NCI-H748 (cell line): ENCODE measurements around the gene SBSN.

Experiments used
- DNase-seq: peaks from one replicate; lab custom pipeline; 2025; ENCODE audit not compliant: unreplicated experiment; lab: John Stamatoyannopoulos, UW

Gene SBSN

DNA sequence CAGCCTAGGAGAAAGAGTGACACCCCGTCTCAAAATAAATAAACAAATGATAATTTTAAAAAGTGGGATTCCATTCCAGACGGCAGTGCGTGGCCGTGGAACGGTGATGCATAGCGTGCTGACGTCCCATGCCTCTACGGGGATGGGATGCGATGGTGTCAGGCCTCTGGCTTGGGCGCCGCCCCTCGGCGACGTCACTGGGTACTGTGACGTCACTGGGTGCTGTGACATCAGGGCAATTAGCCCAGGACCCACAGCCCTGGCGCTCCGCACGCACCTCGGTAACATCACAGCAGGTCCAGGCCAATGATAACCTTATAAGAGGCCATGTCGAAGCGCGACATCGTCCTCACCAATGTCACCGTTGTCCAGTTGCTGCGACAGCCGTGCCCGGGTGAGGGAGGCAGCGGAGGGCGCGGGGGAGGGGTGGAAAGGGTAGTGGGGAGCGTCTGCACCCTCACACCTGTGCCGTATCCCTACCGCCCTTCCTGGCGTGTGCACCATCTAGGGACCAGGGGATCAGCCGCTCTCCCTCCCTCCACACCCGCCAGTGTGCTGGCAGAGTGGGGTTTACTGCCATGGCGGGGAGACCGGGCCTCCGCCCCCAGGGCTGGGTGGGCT, 5.2 kb upstream of the SBSN start, which contains the start of gene GAPDHS:
Gene GAPDHS (plus strand): TSS at position 256 of the 621 bp plus-strand sequence. CDS start 72 bp downstream, at position 328.
- no peak for DNase-seq

DNA sequence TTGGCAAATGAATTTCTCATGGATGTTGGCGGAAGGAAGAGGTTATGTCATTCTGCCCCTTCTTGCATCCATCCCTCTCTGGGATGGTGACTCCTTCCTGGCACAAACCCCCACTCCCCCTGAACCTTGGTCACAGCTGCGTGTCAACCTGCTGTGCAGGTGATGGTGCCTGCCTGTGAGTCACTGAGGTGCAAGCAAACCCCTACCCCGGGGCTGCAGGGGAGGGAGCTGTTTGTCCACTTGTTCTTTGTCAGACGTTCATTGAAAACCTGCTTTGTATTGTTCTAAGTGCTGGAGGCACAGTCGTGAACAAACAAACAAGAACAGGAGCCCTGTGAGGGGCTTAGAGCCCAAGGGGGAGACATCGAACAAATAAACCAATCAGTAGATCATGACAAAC, 3.2 kb upstream of the SBSN start:
- peak; percentile 61 for DNase-seq

DNA sequence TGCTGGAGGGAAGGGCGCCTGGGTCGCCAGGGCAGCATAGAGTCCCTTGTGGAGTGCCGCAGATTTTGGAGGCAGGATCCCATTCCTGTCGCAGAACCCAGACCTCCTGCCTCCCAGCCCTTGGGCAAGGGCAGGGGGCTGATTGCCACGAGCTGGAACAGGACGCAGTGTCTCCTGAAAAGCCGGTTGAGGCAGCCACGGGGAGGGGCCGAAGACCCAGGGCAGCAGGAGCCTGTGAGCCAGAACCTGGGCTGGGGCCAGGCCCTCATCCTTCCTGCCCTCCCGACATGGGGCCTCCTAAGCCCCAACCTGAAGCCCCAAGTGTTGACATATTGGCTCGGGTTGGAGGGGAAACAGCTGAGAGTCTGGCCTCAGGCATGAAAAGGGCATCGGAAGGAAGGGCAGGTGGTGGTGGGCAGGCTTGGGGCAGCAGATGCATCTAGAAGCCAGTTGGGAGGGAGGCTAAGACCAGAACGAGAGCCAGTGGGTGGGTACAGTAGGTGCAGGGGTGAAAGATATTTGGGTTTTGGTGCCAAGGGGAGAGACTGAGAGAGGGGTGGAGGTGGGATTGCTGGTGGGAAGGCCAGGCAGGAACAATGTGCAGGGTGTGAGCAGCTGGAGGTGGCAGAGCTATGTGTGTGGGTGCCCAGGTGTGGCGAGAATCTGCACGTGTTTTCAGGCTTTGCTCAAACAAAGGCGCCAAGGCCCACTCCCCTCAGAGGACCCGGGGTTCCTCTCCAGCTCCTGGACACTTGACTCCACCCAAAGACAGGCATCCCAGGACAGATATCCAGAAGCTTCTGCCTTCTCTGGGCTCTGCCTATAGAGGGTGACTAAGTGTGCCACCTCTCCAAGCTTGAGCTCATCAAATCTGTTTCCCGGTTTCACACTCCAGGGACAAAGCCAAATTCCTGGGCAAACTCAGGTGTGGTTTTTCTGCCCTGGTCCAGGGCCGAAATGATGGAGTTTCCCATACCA, 1.4 kb upstream of the SBSN start:
- no peak for DNase-seq

DNA sequence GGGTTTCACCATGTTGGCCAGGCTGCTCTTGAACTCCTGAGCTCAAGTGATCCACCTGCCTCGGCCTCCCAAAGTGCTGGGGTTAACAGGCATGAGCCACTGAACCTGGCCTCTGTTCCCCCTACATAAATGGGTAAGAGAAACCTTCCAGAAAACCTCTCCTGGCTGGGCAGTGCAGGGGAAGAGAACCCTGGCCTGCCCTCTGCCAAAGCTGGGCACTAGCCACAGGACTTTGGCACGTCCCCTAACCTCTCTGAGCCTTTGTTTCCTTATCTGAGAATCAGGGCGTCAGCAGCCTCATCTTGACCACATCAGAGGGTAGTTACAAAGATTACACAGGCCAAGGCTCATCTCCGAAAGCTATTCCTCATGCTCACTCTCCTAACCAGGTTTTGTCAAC, 2.2 kb downstream of the SBSN start:
- no peak for DNase-seq

DNA sequence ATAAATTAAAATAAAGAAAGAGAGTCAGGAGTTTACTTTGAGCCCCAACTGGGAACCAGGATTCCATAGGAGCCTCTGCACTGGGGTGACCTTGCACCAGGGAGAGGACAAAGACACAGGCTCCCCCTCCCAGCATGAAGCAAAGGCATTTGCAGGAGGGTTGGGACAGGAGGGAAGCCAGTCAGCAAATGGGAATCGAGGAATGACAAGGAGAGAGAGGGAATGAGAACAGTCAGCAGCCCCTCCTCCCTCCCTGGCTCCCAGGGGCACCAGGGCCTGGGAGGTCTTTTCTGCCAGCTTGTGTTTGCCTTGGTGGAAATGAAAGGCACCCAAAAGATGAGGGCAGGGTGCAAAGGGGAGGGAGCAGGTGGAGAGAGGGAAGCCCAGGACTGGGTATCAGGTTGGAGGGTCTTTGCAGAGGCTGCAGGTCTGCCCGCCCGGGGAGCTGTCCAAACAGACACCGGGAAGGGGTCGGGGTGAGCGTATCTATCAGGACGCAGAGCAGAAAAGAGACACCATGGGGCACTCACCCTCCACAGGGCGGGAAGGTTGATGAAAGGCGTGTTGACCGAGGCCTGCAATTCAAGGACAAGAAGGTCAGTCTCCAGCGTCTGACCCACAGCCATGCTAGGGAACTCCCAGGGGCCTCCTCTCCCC, 3.8 kb downstream of the SBSN start:
- no peak for DNase-seq

DNA sequence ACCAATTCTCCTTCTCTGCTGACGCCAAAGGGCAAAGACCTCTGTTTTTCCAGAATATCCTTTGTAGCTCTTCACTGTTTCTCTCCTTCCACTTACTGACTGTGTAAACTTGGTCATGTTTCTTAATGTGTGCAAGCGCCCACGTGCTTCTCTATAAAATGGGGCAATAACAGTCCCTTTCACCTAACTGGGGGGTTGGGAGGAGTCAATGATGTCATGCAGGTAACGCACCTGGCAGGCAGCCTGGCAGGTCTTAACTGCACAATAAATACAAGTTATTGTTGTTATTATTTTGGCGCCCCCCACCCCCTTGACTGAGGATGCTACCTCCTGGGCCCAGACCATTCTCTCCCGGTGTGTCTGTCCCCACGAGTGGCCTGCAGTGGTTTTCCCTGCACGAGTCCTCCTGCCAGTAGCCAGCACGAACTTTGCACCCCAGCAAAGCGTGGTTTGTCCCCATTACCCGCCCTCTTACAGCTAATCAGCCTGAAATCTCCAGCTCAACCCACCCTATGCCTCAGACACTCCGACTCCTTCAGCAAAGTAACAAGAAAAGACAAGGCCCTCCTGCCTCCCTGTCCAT, 5.3 kb downstream of the SBSN start:
- DNase-seq = no peak

DNA sequence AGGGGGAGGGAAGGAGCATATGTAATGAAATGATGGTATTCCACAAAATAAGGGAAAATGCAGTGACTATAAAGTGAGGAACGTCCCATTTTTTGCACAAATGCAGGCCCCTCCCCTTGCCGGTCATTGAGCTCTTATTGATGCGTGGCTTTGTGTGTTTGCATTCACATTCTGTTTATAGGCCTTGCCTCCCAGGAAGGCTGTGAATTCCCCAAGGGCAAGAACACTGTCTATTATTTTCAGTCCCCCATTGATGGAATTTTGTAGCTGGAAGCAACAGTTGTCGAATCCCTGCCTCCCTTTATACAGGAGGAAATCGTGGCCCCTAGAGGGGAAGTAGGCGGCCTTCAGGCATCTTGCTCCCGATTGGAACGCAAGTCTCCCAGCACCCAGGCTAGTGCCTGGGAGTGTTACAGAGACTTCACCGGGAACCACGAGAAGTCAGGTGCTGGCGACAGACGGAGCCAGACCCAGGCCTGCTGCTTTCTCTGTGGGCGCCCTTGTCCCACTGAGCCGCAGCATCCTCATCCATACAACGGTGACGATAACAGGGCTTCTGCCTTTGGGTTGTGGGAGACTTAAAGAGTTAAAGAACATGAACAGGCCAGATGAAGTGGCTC, 6.9 kb downstream of the SBSN start:
- no peak for DNase-seq

DNA sequence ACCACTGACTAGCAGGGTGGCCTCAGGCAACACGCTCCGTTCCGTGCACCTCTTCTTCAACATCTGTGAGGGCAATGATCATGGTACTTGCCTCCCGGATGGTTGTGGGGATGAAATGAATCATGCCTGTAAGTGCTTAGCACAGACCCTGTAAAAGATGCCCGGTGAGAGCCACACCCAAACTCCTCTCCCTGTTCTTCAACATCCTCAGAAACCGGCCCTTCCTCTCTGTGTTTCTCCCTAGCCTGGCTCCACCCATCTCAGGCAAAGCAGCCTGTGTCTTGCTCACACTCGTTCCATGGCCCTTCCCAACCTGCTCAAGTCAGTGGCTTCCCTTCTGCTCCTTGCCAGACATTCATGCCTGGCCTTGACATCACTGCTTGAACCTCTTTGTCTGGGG, 8.8 kb downstream of the SBSN start:
- no peak for DNase-seq

DNA sequence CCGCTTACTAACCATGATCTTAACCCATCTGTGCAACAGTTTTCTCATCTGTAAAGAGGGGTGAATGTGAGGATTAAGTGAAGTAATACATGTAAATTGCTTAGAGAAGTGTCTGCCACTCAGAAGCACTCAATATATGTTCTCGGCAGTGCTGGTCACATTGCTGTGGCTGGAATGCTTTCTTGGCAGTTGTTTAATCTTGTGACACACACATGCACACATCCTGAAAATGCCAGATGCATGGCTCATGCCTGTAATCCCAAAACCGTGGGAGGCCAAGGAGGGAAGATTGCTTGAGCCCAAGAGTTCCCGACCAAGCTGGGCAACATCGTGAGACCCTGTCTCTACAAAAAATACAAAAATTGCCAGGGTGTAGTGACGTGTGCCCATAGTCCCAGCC, 9.8 kb downstream of the SBSN start:
- DNase-seq = no peak

DNA sequence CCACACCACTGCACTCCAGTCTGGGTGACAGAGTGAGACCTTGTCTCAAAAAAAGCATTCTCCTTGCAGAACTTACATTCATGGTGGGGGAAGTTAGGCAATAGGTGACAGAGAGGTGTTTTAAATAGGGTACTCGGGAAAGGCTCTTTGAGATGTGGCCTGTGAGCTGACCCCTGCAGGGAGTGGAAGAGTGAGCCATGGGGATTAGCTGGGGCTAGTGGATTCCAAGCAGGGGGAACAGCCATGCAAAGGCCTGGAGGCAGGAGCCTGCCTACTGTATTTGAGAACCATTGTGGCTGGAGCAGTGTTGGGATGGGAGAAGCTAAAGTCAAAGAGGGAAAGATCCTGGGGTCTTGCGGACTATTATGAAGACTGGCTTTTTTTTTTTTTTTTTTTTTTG, 10.8 kb downstream of the SBSN start:
- no peak for DNase-seq

DNA sequence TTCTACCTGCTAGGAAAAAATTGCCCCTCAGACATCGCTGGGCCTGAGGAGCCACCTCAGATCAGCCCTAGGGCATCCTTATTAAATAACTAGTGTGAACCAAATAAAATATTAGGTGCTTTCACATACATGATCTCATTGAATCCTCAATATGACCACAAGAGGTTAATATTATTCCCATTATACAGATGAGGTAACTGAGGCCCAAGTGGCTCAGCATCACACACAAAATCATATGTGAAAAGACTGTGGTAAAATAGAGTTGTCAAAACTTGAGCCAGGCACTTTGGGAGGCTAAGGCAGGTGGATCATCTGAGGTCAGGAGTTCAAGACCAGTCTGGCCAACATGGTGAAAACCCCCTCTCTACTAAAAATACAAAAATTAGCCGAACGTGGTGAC, 11.8 kb downstream of the SBSN start:
- no peak for DNase-seq

DNA sequence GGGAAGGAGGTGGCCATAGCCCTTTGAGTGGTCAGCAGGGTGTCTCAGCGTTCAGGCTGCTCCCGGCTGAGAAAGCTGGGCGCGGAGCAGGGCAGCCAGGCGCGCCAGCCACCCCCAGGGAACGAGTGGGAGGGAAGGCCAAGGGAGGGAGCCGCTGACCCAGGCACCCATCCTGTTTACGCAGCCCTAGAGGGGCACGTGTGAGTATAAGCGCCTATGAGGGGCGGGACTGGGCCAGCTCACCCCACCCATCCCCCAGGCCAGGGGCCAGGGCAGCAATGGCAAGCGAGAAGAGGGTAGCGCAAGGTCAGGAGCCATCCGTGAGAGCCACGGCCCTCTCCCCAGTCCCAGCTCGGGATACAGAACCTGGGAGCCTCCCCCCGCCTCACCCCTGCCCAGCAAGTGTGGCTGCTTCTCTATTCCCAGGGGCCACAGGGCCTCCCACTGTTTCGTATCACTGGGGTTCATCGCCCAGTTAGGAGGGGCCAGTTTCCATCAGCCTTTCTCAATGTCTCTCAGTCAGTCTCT, 13.8 kb downstream of the SBSN start:
- DNase-seq = no peak

DNA sequence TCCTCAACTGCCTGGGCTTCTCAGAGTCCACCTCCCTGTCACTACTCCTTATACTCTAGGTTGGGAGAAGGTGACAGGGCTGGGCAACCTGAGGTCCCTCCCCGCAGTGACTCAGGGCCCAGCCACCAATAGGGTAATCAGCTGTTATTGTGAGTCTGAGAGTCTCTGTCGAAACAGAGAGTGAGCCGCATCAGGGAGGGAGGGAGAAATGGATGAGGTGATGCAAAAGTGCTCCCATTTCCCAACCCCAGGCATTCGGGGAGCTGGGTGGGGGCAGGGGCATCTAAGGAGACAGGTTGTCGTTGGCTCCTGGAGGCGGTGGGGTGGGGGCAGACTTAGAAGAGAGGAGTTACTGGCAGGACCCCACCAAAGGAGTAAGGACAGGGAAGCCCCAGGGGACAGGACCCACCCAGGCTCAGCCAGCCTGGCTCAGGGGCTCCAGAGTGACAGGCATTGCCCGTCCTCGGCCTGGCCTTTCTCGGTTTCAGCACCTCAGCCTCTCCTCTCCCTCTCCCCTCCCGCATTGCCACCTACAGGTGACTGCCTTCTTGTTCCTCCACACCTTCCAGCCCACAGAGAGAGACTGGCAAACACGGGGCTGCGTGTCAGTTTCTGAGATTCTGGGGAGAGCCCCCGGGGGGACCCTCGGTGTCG, 14.4 kb downstream of the SBSN start, which contains the start of gene DMKN:
Gene DMKN (minus strand): TSS at position 22 of the 654 bp plus-strand sequence. CDS start 174 bp downstream, outside the sequence.
- no peak for DNase-seq

DNA sequence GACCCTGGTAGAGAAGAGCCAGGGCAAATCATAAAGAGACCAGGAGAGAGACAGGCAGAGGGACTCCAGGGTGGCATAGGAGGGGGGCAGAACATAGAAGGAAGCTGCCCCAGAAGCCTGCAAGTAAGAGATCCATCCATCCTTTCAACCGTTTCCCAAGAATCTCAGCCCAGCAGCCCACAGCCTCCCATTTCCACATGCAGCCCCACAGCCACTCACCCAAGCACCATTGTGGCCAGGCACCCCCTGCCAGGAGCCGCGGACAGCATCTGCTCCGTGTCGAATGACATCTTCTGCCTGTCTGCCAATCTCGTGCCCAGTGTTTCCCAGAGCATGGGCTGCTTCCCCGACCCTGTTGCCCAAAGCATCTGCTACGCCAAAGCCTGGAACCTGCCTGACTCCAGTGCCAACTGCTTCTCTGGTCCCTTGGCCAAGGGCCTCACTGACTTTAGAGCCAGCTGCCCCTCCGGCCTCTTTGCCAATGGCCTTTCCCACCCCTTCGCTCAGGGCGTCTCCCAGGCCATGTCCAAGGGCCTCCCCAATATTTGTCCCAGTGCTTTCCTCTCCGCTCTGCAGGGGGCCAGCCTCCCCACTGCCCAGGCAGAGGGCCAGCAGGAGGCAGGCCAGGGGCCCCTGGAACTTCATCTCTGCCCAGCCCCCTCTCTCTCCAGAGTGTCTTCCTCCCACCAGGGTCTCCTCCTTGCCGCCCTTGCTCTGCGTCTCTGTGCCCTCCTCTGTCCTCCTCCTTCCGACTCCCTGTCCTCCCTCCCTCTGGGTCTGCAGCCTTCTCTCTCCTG, 15.1 kb downstream of the SBSN start:
- no peak for DNase-seq

DNA sequence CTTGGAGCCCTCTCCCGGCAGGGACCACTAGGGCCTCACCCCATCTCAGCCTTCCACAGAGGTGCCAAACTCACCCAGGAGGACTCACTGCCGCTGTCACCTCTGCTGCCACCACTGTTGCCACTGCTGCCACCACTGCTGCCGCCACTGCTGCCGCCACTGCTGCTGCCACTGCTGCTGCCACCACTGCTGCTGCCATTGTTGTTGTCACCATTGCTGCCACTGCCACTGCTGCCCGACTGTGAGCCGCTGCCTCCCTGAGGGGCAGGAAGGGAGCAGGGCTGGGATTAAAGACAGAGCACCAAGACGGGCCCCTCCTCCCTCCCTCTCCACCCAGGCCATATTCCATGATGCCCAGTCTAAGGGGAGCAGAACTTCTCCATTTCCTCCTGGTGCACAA, 16.8 kb downstream of the SBSN start:
- no peak for DNase-seq

DNA sequence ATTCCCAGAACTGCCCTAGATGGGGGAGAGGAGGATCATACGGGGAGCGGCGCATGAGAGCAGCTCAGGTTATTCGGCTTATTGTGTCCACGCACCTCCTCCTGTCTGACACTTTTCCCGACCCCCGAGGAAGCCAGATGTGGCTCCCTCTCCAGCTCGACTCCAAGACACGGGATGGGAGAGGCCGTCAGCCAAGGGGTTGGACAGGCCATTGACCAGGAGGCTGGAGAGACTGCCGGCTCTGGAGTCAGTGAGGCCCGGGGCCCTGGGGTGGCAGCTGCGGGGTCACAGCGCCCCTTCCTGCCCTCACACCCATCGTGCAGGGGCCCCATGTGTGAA, 17.5 kb downstream of the SBSN start:
- DNase-seq = no peak

DNA sequence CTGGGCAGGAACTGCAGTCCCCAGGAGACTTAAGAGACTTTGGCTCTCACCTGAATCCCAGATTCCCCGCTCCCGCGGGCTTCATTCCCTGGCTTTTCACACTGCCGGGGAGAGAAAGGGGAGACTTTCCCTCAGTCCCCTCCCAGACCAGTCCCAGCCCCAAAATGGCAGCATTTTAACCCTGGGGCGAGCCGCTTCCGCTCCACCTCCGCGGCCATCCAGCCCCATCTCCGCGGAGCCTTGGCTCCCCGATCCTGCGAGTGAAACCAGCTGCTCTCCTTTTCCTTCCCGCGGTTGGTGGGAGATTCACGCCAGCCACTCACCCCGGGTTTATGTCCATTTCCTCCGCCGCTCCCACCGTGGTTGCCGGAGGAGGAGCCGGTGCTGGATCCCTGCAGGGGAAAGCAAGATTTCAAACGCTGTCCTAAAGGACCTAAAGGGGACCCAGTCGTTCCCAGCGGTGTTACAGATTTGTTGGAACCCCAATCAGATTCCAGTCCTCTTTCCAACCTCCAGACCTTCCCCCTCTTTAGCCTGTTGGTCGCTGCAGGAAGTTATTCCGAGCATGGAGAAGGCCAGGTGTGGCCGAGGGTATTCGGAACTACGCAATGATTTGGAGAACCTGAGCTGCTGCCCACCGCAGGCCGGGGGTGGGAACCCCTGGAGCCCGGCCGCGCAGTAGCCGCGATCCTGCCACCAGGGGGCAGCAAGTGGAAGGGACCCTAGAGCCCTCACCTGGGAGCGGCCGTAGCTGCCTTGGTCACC, 18.1 kb downstream of the SBSN start:
- peak; percentile 89 for DNase-seq

DNA sequence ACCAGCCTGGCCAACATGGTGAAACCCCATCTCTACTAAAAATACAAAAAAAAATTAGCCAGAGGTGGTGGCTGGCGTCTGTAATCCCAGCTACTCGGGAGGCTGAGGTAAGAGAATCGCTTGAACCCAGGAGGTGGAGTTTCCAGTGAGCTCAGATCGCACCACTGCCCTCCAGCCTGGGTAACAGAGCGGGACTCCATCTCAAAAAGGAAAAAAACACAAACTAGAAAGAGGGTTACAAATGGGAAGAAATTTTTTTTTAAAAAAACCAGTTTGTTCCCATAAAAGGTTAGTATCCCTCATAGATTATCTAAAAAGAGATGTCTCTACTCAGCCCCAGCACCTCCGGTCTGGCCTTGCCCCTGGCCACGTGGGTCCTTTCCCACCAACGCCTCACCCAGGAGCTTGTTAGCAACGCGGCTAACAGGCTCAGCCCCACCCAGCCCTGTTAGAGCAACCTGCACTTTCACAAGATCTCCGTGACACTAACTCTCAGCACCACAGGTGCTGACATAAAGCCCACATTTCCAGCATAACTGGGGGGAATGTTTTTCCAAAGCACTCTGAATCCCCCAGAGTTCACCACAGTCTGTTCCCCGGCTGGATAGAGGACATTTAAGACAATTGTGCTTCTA, 19.0 kb downstream of the SBSN start:
- DNase-seq = peak; percentile 85
